NCI-H748 treated with DMSO at 0.1 percent for 48 hours (cell line): Measurements from ENCODE around the gene C5orf24.
"Not testable (repeated sequence)": the region's sequence is repeated elsewhere in the genome, so short reads cannot be mapped to it uniquely, and the experiment has no call there.

Experiments used
- DNase-seq: peaks from one replicate; lab custom pipeline; 2025; lab: John Stamatoyannopoulos, UW

C5orf24 gene

GRCh38 chr5:134857401-134857800, 11.6 kb downstream of the C5orf24 start:
- DNase-seq, result no peak

GRCh38 chr5:134864707-134865106, 18.9 kb downstream of the C5orf24 start:
- DNase-seq, result no peak

DNA sequence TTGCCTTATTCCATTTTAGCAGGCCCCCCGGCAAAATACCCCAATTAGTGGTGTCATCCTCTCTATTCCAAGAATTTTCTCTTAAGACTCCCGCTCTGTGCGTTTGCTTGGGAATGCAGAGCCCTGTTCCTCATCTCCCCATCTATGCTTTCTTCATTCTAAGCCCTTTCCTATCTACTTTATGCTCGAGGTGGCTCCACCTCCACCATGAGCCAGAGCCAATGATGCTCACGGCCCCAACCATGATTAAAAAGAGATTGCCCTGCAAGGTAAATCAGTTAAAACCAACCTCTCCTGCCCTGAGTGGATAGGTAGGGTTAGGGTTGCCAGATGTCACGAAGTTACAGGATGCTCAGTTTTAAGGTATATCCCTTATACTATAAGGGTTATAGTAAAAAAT, 27.7 kb downstream of the C5orf24 start:
- no peak for DNase-seq

- DNase-seq, result peak; percentile 72
Measured at GRCh38 chr5:134873987-134874830, 28.4 kb downstream of the C5orf24 start, which contains the start of gene TXNDC15. Gene TXNDC15, plus strand, starts transcription at chr5:134874371. Its CDS starts 57 bp downstream, at chr5:134874428.

- peak; percentile 44 for DNase-seq
Measured at GRCh38 chr5:134874831-134875655, 29.3 kb downstream of the C5orf24 start.

DNA sequence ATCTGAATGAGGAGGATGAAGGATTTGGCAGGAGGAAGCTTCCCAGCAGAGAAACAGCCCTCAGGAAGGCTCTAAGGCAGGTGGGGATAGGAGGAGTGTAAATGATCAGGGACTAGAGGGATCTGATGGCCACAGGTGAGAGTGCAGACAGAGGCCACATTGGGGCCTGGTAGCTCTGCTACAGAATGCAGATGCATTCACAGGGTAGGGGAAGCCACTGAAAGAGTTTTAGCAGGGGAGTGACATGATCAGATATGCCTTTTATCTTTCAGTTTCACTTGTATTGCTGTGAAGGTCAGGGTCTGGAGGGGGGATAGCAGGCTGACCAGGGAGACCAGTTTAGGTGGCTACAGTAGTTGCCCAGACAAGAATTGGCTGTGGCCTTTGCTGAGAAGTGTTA, 31.4 kb downstream of the C5orf24 start:
- DNase-seq, result no peak

DNA sequence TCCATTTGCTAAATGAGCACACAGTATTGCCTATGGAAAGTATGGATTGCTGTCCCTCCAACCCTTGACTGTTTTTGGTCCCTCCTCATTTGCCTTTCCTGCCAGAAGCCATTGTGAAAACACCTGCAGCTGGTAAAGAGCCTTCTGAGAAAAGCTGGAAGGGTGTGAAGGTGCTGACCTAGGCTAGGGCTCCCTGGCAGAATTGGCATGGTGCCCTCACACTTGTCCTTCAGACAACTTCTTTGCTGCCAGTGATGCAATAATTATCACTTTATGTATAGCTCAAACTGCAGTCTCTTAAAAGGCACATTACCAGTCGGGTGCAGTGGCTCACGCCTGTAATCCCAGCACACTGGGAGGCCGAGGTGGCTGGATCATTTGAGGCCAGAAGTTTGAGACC, 32.6 kb downstream of the C5orf24 start:
- DNase-seq, result no peak

- DNase-seq, result no peak
Measured at GRCh38 chr5:134879456-134879855, 33.7 kb downstream of the C5orf24 start.

DNA sequence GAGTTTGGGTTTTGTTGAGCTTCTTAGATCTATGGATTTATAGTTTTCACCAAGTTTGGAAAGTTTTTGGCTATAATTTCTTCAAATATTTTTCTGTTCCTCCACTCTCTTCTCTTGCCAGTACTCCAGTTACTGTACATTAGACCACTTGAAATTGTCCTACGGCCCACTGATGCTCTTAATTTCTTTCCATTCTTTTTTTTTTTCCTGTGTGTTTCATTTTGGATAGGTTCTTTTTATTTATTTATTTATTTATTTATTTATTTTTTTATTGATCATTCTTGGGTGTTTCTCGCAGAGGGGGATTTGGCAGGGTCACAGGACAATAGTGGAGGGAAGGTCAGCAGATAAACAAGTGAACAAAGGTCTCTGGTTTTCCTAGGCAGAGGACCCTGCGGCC, 35.2 kb downstream of the C5orf24 start:
- not testable (repeated sequence) for DNase-seq

DNA sequence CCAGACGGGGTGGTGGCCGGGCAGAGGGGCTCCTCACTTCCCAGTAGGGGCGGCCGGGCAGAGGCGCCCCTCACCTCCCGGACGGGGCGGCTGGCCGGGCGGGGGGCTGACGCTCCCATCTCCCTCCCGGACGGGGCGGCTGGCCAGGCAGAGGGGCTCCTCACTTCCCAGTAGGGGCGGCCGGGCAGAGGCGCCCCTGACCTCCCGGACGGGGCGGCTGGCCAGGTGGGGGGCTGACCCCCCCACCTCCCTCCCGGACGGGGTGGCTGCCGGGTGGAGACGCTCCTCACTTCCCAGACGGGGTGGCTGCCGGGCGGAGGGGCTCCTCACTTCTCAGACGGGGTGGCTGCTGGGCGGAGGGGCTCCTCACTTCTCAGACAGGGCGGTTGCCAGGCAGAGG, 35.9 kb downstream of the C5orf24 start:
- not testable (repeated sequence) for DNase-seq

- no peak for DNase-seq
Measured at GRCh38 chr5:134887593-134888159, 41.9 kb downstream of the C5orf24 start.

- no peak for DNase-seq
Measured at GRCh38 chr5:134889335-134889734, 43.6 kb downstream of the C5orf24 start.

DNA sequence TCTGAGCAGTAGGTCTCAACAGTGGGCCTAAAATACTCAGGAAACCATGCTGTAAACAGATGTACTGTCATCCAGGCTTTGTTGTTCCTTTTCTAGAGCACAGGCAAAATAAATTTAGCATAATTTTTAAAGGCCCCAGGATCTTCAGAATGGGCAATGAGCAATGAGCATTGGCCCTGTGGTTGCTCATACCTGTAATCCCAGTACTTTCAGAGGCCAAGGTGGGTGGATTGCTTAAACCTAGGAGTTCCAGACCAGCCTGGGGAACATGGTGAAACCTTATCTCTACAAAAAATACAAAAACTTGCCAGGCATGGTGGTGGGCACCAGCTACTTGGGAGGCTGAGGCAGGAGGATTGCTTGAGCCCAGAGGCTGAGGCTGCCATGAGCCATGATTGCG, 45.7 kb downstream of the C5orf24 start:
- DNase-seq, result no peak

DNA sequence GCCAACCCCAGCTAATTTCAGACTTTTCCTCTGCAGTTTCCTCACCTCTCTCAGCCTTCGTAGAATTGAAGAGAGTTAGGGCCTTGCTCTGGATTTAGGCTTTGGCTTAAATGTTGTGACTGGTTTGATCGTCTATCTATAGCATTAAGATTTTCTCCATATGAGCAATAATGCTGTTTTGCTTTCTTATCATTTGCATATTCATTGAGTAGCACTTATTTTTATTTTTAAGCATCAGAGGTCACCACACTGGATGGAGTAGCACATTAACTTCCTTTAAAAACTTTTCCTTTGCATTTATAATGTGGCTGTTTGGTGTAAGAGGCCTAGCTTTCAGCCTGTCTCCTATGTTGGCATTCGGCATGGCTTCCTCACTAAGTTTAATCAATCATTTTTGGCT, 46.5 kb downstream of the C5orf24 start:
- DNase-seq, result no peak

DNA sequence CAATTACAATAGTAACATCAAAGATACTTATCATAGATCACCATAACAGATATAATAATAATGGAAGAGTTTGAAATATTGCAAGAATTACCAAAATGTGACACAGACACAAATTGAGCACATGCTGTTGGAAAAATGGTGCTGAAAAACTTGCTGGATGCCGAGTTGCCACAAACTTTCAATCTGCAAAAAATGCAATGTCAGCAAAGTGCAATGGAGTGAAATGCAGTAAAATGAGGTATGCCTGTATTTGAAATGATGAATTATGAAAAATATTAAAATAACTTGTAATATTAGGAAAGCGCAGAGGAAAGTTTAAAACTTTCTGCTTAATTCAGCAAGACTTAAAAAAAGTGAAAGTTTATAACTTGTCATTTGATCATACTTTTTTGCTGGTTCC, 47.2 kb downstream of the C5orf24 start:
- no peak for DNase-seq

- no peak for DNase-seq
Measured at GRCh38 chr5:134893748-134894505, 48.2 kb downstream of the C5orf24 start.

DNA sequence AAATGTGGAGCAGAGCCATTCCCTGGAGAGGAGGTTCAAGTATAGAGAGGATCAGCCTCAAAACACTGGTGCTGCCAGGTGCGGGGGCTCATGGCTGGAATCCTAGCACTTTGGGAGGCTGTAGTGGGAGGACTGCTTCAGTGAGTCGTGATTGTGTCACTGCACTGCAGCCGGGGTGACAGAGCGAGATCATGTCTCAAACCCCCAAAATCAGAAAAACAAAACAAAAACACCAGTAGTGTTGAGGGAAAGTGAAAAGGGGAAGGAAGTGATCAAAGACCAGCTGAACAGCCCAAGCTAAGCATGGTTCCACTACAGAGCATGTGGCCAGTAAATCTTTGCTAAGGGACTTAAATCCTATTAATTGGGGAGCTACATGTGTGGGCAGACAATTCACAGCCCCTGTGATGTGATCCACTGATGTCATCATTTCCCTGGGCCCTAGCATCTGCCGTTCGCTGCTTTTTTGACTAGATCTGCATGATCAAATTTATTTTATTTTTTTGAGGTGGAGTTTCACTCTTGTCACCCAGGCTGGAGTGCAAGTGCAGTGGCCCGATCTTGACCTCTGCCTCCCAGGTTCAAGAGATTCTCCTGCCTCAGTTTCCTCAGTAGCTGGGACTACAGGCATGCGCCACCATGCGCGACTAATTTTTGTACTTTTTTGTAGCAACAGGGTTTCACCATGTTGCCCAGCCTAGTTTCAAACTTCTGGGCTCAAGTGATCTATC, 56.5 kb downstream of the C5orf24 start:
- DNase-seq, result no peak

DNA sequence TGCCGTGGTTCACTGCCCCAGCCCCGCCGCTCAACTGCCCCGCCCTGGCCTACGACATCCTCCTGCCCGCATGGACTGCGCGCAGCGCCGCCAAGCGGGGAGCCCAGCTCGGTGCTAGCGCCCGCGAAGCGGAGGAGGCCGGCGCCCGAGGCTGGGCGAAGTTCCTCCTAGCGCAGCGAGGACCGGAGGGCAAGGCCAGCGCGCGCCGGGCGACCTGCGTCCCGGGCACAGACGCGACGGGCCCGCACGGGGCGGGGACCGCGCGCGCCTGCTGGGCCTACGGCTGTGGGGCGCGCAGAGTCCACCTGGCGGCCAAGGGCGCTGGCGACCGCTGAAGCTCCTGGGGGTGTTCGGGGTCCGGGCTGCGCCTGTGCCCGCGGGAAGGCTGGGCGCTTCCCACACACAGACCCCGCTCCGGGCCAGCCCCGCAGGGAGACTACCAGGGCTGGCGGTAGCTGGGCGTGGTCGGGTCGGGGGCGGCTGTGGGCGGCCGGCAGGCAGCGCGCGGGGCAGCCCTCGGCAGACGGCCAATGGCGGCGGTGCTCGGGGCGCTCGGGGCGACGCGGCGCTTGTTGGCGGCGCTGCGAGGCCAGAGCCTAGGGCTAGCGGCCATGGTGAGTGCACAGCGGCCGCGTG, 59.0 kb downstream of the C5orf24 start, which contains the start of gene PCBD2:
Gene PCBD2, plus strand, starts transcription at position 522 of the 636 bp plus-strand sequence. Its CDS starts 9 bp downstream, at position 531.
- DNase-seq, result peak; percentile 77

- peak; percentile 81 for DNase-seq
Measured at GRCh38 chr5:134905246-134905996, 59.7 kb downstream of the C5orf24 start.

- DNase-seq, result no peak
Measured at GRCh38 chr5:134906811-134907210, 61.0 kb downstream of the C5orf24 start.
